Measurements from ENCODE around the gene MATR3. TPM values are rescaled to one million over a fixed set of nuclear protein-coding genes. Genes with fewer than 3 reads are reported as not detected.

Gene MATR3
- total and polyA plus RNA-seq, 4 donors = 38.4 to 111 (median 69.7) TPM

DNA sequence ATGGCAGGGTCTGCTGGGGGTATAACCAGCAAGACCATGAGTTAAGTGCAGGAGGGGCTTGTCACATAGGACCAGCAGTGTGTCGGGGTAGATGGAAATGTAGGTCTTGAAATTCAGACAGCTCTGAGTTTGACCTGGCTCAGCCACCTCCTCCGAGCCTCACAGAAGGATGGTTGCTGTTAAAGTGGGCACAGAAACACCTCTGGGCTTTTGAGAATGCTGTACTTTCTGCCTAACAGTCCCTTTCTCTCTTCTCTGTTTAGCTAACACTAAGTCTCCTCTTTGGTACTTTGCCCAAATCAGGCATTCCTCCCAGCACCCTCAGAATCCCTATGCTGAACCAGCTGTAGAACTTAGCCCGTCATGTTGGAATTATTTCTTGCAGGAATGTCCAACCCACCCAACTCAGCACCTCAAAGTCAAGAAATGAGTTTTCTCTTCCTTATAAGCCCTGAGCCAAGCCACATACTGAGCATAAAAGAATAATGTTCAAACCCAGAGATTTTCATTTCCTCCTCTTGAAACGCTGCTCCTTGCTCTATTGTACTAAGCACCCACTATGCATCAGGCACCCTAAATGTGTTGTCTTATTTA, 41.7 kb upstream of the MATR3 start:
- no peak for DNase-seq (ENCODE audit: low spot score)
- Histone ChIP-seq H3K27me3 (ENCODE audit: control insufficient read depth in 4 of 4, insufficient read depth in 4 of 4, low read length in 3 of 4) (no peaks in the 10 kb centered on the region), H3K4me3 (ENCODE audit: low read depth in 1 of 3, low read length in 3 of 3) (no peak overlapping the region), H3K4me1 (ENCODE audit: control insufficient read depth in 4 of 4, insufficient read depth in 4 of 4, low read length in 3 of 4) (no peaks in the 10 kb centered on the region), H3K9me3 (ENCODE audit: control insufficient read depth in 4 of 4, low read length in 3 of 4) (no peaks in the 10 kb centered on the region), H3K27ac (ENCODE audit: low read depth in 1 of 2, low read length in 2 of 2) (no peak overlapping the region), H3K36me3 (ENCODE audit: control insufficient read depth in 4 of 4, insufficient read depth in 3 of 4, low read depth in 1 of 4, low read length in 3 of 4) (no peaks in the 10 kb centered on the region), H3K9ac (ENCODE audit: low read depth in 1 of 2, low read length in 2 of 2) (no peak overlapping the region)
- WGBS = 90% methylated on average over 4 of the region's 4 CpGs
- TF ChIP-seq FOXA1 (IDR thresholded peaks at IDR 0.05) = no peak
- no peak for TF ChIP-seq NR2F2 (IDR thresholded peaks at IDR 0.05)
- TF ChIP-seq RAD21 (IDR thresholded peaks at IDR 0.05) = no peak
- TF ChIP-seq RXRA (IDR thresholded peaks at IDR 0.05) = no peak
- no peak for TF ChIP-seq YY1 (IDR thresholded peaks at IDR 0.05)
- no peak for TF ChIP-seq FOXA2 (IDR thresholded peaks at IDR 0.05)
- no peak for TF ChIP-seq JUND (IDR thresholded peaks at IDR 0.05)
- TF ChIP-seq HNF4A (conservative IDR thresholded peaks at IDR 0.05) = no peak
- no peak for TF ChIP-seq TAF1 (conservative IDR thresholded peaks at IDR 0.05)
- TF ChIP-seq, protein P1, sequence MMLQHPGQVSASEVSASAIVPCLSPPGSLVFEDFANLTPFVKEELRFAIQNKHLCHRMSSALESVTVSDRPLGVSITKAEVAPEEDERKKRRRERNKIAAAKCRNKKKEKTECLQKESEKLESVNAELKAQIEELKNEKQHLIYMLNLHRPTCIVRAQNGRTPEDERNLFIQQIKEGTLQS (IDR thresholded peaks at IDR 0.05) = no peak
- TF ChIP-seq EGR1 (IDR thresholded peaks at IDR 0.05; ENCODE audit: low read depth in 2 of 2) = no peak
- TF ChIP-seq, protein P2, sequence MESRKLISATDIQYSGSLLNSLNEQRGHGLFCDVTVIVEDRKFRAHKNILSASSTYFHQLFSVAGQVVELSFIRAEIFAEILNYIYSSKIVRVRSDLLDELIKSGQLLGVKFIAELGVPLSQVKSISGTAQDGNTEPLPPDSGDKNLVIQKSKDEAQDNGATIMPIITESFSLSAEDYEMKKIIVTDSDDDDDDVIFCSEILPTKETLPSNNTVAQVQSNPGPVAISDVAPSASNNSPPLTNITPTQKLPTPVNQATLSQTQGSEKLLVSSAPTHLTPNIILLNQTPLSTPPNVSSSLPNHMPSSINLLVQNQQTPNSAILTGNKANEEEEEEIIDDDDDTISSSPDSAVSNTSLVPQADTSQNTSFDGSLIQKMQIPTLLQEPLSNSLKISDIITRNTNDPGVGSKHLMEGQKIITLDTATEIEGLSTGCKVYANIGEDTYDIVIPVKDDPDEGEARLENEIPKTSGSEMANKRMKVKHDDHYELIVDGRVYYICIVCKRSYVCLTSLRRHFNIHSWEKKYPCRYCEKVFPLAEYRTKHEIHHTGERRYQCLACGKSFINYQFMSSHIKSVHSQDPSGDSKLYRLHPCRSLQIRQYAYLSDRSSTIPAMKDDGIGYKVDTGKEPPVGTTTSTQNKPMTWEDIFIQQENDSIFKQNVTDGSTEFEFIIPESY (IDR thresholded peaks at IDR 0.05) = no peak
- no peak for TF ChIP-seq HNF4G (IDR thresholded peaks at IDR 0.05)

DNA sequence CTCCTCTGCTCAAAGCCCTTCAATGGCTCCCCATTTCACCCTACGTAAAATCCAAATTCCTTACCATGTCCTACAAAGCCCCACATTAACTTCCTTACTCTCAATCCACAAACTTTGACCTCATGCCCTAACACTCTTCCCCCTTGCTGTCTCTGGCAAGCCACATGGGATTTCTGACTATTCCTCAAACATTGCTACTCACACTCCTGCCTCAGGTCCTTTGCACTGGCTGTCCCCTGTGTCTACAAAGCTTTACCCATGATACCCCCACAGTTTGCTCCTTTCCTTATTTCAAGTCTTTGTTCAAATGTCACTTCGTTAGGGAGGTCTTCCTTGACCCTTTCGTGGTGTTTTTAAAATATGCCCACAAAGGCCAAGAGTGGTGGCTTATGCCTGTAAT, 40.4 kb upstream of the MATR3 start:
- DNase-seq (ENCODE audit: low spot score) = no peak
- no peak overlapping the region for H3K27ac ChIP-seq (ENCODE audit: low read depth in 1 of 2, low read length in 2 of 2)
- 96% methylated on average over 3 of the region's 3 CpGs for WGBS
- no peaks in the 10 kb centered on the region for H3K36me3 ChIP-seq (ENCODE audit: control insufficient read depth in 4 of 4, insufficient read depth in 3 of 4, low read depth in 1 of 4, low read length in 3 of 4)
- TF ChIP-seq JUND (IDR thresholded peaks at IDR 0.05) (no peak), RAD21 (IDR thresholded peaks at IDR 0.05) (no peak), YY1 (IDR thresholded peaks at IDR 0.05) (no peak), TAF1 (conservative IDR thresholded peaks at IDR 0.05) (no peak), FOXA1 (IDR thresholded peaks at IDR 0.05) (no peak), GABPA (IDR thresholded peaks at IDR 0.05 in 1 of 2, conservative IDR thresholded peaks at IDR 0.05 in 1 of 2) (no peak), RXRA (IDR thresholded peaks at IDR 0.05) (no peak), SP1 (IDR thresholded peaks at IDR 0.05) (no peak), FOXA2 (IDR thresholded peaks at IDR 0.05) (no peak), HNF4A (conservative IDR thresholded peaks at IDR 0.05) (no peak), EGR1 (IDR thresholded peaks at IDR 0.05; ENCODE audit: low read depth in 2 of 2) (no peak), HNF4G (IDR thresholded peaks at IDR 0.05) (no peak), NR2F2 (IDR thresholded peaks at IDR 0.05) (no peak)
- TF ChIP-seq, protein P2 (IDR thresholded peaks at IDR 0.05) = no peak
- TF ChIP-seq, protein P1 (IDR thresholded peaks at IDR 0.05) = no peak
- TF ChIP-seq, protein P3, sequence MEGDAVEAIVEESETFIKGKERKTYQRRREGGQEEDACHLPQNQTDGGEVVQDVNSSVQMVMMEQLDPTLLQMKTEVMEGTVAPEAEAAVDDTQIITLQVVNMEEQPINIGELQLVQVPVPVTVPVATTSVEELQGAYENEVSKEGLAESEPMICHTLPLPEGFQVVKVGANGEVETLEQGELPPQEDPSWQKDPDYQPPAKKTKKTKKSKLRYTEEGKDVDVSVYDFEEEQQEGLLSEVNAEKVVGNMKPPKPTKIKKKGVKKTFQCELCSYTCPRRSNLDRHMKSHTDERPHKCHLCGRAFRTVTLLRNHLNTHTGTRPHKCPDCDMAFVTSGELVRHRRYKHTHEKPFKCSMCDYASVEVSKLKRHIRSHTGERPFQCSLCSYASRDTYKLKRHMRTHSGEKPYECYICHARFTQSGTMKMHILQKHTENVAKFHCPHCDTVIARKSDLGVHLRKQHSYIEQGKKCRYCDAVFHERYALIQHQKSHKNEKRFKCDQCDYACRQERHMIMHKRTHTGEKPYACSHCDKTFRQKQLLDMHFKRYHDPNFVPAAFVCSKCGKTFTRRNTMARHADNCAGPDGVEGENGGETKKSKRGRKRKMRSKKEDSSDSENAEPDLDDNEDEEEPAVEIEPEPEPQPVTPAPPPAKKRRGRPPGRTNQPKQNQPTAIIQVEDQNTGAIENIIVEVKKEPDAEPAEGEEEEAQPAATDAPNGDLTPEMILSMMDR (IDR thresholded peaks at IDR 0.05; ENCODE audit: low read depth, low read length, missing input control) = no peak
- TF ChIP-seq, protein P4, sequence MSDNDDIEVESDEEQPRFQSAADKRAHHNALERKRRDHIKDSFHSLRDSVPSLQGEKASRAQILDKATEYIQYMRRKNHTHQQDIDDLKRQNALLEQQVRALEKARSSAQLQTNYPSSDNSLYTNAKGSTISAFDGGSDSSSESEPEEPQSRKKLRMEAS (IDR thresholded peaks at IDR 0.05) = no peak
- TF ChIP-seq, protein P5, sequence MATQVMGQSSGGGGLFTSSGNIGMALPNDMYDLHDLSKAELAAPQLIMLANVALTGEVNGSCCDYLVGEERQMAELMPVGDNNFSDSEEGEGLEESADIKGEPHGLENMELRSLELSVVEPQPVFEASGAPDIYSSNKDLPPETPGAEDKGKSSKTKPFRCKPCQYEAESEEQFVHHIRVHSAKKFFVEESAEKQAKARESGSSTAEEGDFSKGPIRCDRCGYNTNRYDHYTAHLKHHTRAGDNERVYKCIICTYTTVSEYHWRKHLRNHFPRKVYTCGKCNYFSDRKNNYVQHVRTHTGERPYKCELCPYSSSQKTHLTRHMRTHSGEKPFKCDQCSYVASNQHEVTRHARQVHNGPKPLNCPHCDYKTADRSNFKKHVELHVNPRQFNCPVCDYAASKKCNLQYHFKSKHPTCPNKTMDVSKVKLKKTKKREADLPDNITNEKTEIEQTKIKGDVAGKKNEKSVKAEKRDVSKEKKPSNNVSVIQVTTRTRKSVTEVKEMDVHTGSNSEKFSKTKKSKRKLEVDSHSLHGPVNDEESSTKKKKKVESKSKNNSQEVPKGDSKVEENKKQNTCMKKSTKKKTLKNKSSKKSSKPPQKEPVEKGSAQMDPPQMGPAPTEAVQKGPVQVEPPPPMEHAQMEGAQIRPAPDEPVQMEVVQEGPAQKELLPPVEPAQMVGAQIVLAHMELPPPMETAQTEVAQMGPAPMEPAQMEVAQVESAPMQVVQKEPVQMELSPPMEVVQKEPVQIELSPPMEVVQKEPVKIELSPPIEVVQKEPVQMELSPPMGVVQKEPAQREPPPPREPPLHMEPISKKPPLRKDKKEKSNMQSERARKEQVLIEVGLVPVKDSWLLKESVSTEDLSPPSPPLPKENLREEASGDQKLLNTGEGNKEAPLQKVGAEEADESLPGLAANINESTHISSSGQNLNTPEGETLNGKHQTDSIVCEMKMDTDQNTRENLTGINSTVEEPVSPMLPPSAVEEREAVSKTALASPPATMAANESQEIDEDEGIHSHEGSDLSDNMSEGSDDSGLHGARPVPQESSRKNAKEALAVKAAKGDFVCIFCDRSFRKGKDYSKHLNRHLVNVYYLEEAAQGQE (IDR thresholded peaks at IDR 0.05) = no peak
- H3K4me1 ChIP-seq (ENCODE audit: control insufficient read depth in 4 of 4, insufficient read depth in 4 of 4, low read length in 3 of 4) = no peaks in the 10 kb centered on the region
- no peaks in the 10 kb centered on the region for H3K27me3 ChIP-seq (ENCODE audit: control insufficient read depth in 4 of 4, insufficient read depth in 4 of 4, low read length in 3 of 4)
- no peak overlapping the region for H3K4me3 ChIP-seq (ENCODE audit: low read depth in 1 of 3, low read length in 3 of 3)
- no peak overlapping the region for H3K9ac ChIP-seq (ENCODE audit: low read depth in 1 of 2, low read length in 2 of 2)
- no peaks in the 10 kb centered on the region for H3K9me3 ChIP-seq (ENCODE audit: control insufficient read depth in 4 of 4, low read length in 3 of 4)

Measured in liver (tissue), 9 donors.